Ovary (tissue), 9 donors: Measurements from ENCODE around the gene RNF166. TPM values are rescaled to one million over a fixed set of nuclear protein-coding genes. Genes with fewer than 3 reads are reported as not detected.

Experiments
- DNase-seq, 5 donors: peaks; one replicate each; pipeline ENCODE4 v3.0.0-alpha.2; 2019 to 2020
- H3K27ac ChIP-seq, 2 donors: fragments of 200-600 bp; one replicate each; pipeline versions ENCODE4 v1.5.1 to v1.8.0; 2019 to 2022
- H3K27me3 ChIP-seq: fragments of 200-600 bp; one replicate; pipeline ENCODE4 v1.8.0; 2022
- H3K36me3 ChIP-seq: fragments of 200-600 bp; sonication (generic); one replicate; pipeline ENCODE4 v1.5.1; 2019
- H3K4me1 ChIP-seq: one replicate; pipeline ENCODE4 v1.8.1; 2013; ENCODE audit warnings: mild to moderate bottlenecking, moderate library complexity; ENCODE audit not compliant: insufficient read depth
- H3K4me3 ChIP-seq: fragments of 200-600 bp; sonication (generic); one replicate; pipeline ENCODE4 v1.5.1; 2017
- H3K9me3 ChIP-seq, 2 donors: fragments of 200-600 bp in 1 of 2; sonication (generic) in 1 of 2; one replicate each; pipeline versions ENCODE4 v1.5.1 to v1.8.1; 2013 to 2019; ENCODE audit warnings: mild to moderate bottlenecking in 1 of 2, moderate library complexity in 1 of 2
- EP300 ChIP-seq: sonication (generic); formaldehyde crosslinking; IDR thresholded peaks from one replicate; pipeline ENCODE4 v1.6.1; 2017; ENCODE audit warnings: antibody characterized with exemption
- POLR2A ChIP-seq: fragments of 450-650 bp; IDR thresholded peaks from one replicate; pipeline ENCODE4 v1.6.1; 2017; ENCODE audit warnings: antibody characterized with exemption, mild to moderate bottlenecking, moderate library complexity
- WGBS, 3 donors: extraction: QIAGEN DNeasy Blood & Tissue Kit in 1 of 3; methylation state at CpG; one replicate each; pipeline versions ENCODE4 v1.1.5 to v1.1.7; 2013 to 2017; 5-methylcytosine and 5-hydroxymethylcytosine counted together
- intact Hi-C, 4 donors: fragments of 100-400 bp; cut with DNase I; formaldehyde crosslinking; loops; one replicate each; pipeline versions ENCODE4 v1.11.0 to v1.15.1; 2022 to 2023
- polyA plus RNA-seq, 2 donors: library from polyadenylated mRNA; stranded (reverse); fragments of 200-250 nt in 1 of 2; fragments of 350-450 nt in 1 of 2; fragmentation: Illumina TruSeq in 1 of 2; extraction: RNeasy Lipid Tissue Mini Kit (QIAGEN cat#74804) in 1 of 2; gene quantifications; one replicate each; pipeline ENCODE4 v1.2.3, GENCODE V29; 2013 to 2014
- total RNA-seq, 7 donors: library from RNA; depleted of rRNA in 2 of 7; stranded (reverse); fragments of >200 nt in 2 of 7; fragmentation: NEBNext Ultra II Directional in 3 of 7; extraction: Animal tissue kit (Norgen Biotek cat#: 25700) in 3 of 7; gene quantifications; one replicate each; pipeline versions ENCODE4 v1.1.0 to v1.2.4, GENCODE V29; 2016 to 2023
- TF ChIP-seq, protein P1 (sequence below), 3 donors: fragments of 450-650 bp in 2 of 3; fragments of 200-600 bp in 1 of 3; IDR thresholded peaks; one replicate each; pipeline versions ENCODE4 v1.5.1 to v1.8.0; 2016 to 2022; ENCODE audit warnings: antibody characterized with exemption in 3 of 3, mild to moderate bottlenecking in 1 of 3
- donor health status: DM: no; HTN: no; CAD: no; lungs with moderate emphysema.
- donor health status: DM: no; HTN: no; CAD: no.
- donor health status: Bipolar disorder and iron deficiency.
- donor health status: DM: yes; HTN: yes; CAD: no.
- donor health status: DM: no; HTN: no; CAD: no.
- donor health status: DM: yes; HTN: yes; CAD: no.

Gene RNF166
- total and polyA plus RNA-seq, 9 donors = 4.7 to 26.5 (median 20.9) TPM

DNA sequence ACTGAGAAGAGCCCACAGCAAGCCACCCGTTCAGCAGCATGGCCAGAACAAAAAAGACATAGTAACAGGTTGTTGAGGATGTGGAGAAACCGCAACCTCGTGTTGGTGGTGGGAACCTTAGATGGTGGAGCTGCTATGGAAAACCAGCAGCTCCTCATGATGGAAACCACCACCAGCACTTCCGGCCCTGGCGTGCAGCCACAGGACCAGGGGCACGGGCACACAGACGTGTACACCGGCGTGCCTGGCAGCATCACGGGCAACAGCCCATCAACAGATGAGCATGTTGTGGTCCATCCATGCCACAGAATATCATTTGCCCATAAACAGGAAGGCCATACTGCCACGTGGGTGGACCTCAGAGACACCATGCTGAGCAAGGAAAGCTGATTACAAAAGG, 12.0 kb upstream of the RNF166 start:
- intact Hi-C loops = no loop called here
- DNase-seq = no peak
- Histone ChIP-seq H3K27me3 (no peaks in the 10 kb centered on the region), H3K27ac (no peak overlapping the region), H3K36me3 (no peaks in the 10 kb centered on the region), H3K4me3 (no peak overlapping the region), H3K9me3 (no peaks in the 10 kb centered on the region), H3K4me1 (no peaks in the 10 kb centered on the region)
- 86 to 89% (median 87%) methylated on average over 11 of the region's 11 CpGs for WGBS, 3 donors
- TF ChIP-seq POLR2A (no peak), EP300 (no peak)
- TF ChIP-seq, protein P1, sequence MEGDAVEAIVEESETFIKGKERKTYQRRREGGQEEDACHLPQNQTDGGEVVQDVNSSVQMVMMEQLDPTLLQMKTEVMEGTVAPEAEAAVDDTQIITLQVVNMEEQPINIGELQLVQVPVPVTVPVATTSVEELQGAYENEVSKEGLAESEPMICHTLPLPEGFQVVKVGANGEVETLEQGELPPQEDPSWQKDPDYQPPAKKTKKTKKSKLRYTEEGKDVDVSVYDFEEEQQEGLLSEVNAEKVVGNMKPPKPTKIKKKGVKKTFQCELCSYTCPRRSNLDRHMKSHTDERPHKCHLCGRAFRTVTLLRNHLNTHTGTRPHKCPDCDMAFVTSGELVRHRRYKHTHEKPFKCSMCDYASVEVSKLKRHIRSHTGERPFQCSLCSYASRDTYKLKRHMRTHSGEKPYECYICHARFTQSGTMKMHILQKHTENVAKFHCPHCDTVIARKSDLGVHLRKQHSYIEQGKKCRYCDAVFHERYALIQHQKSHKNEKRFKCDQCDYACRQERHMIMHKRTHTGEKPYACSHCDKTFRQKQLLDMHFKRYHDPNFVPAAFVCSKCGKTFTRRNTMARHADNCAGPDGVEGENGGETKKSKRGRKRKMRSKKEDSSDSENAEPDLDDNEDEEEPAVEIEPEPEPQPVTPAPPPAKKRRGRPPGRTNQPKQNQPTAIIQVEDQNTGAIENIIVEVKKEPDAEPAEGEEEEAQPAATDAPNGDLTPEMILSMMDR (IDR thresholded peaks at IDR 0.05) = no peak

DNA sequence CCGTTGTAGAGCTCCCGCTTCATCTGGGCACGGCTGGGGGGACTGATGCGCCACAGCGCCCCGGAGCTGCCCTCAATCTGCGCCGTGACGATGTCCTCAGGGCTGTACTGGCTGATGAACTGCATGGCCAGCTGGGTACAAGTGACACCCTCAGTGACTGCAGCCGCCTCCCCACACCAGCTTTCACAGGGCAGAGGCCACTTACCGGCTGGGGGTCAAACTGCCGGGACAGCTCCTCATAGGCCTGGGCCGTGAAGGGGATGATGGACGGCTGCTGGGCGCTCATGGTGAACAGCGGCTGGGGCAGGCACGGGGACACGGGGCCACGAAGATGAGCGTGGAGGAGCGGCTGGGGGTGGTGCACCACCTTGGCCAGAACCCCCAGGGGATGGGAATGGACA, 10.4 kb upstream of the RNF166 start:
- Histone ChIP-seq H3K27ac (no peak overlapping the region), H3K4me3 (no peak overlapping the region), H3K9me3 (no peaks in the 10 kb centered on the region), H3K4me1 (no peaks in the 10 kb centered on the region), H3K36me3 (no peaks in the 10 kb centered on the region), H3K27me3 (no peaks in the 10 kb centered on the region)
- intact Hi-C loops = no loop called here
- 92 to 95% (median 95%) methylated on average over 21 of the region's 21 CpGs for WGBS, 3 donors
- TF ChIP-seq, protein P1 (IDR thresholded peaks at IDR 0.05) = no peak
- TF ChIP-seq POLR2A = no peak
- no peak for DNase-seq

DNA sequence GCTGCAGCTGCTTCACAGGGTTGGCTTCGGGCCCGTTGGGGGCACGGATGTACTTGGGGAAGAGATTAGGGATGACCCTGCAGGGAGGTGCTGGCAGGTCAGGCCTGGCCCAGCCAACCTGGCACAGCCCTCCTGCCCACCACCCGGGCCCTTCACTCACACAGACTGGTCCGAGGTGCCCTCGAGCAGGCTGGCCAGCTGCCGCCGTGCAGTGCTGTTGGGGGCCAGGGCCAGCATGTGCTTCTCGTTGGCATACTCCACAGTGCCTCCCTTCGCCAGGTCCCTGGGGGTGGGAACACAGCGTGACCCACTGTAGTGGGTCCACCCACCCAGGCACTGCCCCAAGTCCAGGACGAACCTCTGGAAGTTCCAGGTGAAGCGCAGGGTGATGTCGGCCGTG, 10.0 kb upstream of the RNF166 start:
- DNase-seq = no peak
- no peaks in the 10 kb centered on the region for H3K4me1 ChIP-seq
- 91 to 97% (median 92%) methylated on average over 14 to 15 of the region's 15 CpGs for WGBS, 3 donors
- no peaks in the 10 kb centered on the region for H3K9me3 ChIP-seq
- H3K4me3 ChIP-seq = no peak overlapping the region
- H3K36me3 ChIP-seq = no peaks in the 10 kb centered on the region
- no peaks in the 10 kb centered on the region for H3K27me3 ChIP-seq
- TF ChIP-seq EP300 = no peak
- TF ChIP-seq POLR2A = no peak
- TF ChIP-seq, protein P1 (IDR thresholded peaks at IDR 0.05) = no peak
- H3K27ac ChIP-seq = no peak overlapping the region
- intact Hi-C loops = no loop called here

DNA sequence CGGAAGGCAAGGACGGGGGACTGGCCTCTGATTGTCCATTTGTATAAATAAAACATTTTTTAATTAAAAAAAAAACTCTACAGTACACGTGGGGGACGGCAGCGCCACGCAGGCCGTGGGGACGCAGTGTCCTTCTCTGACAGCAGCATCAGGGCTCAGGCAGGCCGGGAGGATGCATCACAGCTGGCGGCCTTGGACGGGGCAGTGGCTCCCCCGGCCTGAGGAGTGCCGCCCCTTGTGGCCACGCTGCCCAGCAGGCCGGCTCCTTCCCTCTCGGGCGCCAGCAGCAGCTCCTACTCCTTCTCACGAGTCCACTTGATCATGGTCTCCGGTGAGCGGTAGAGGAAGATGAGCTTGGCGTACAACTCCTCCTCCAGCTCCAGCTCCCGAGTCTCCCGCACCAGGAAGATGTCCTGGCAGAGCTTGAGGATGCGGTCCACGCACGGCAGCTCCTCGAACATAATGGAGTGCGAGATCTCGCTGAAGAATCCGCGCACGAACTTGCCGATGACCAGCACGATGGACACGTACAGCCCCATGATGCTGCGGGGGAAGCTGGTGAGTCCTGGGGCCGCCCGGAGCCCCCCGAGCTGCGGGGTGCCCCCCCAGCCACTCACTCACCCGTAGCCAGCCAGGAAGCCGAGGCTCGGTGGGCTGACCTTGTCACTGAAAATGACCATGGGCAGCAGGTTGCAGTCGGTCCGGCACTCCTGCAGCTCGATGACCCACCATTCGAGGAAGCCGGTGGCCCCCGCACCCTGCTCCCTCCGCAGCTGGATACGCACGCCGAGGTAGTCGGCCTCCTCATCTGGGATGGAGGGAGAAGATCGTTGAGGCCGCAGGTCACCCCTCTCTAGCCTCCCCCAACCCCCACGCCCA, 9.3 kb upstream of the RNF166 start:
- TF ChIP-seq, protein P1 (IDR thresholded peaks at IDR 0.05) = no peak
- TF ChIP-seq POLR2A = no peak
- TF ChIP-seq EP300 = no peak
- intact Hi-C loops = no loop called here
- H3K36me3 ChIP-seq = no peaks in the 10 kb centered on the region

More for the DNA sequence above, 9.3 kb upstream of the RNF166 start:
- Histone ChIP-seq H3K27me3 (no peaks in the 10 kb centered on the region), H3K4me3 (no peak overlapping the region), H3K9me3 (no peaks in the 10 kb centered on the region), H3K27ac (no peak overlapping the region), H3K4me1 (no peaks in the 10 kb centered on the region)
- 69 to 84% (median 72%) methylated on average over 42 to 57 of the region's 57 CpGs for WGBS, 3 donors
- DNase-seq = peak in 1 of 5 donors; percentile 83
